GM18870 (cell line): ENCODE data around the gene MEX3D.
A peak's percentile ranks its signal among the peaks of the same experiment; 100 is the strongest.

Experiments
- ATAC-seq: cut with Tn5 transposase; IDR thresholded peaks from one replicate; pipeline ENCODE4 v1.9.1; 2021; ENCODE audit warnings: moderate library complexity; ENCODE audit not compliant: unreplicated experiment

The MEX3D gene

DNA sequence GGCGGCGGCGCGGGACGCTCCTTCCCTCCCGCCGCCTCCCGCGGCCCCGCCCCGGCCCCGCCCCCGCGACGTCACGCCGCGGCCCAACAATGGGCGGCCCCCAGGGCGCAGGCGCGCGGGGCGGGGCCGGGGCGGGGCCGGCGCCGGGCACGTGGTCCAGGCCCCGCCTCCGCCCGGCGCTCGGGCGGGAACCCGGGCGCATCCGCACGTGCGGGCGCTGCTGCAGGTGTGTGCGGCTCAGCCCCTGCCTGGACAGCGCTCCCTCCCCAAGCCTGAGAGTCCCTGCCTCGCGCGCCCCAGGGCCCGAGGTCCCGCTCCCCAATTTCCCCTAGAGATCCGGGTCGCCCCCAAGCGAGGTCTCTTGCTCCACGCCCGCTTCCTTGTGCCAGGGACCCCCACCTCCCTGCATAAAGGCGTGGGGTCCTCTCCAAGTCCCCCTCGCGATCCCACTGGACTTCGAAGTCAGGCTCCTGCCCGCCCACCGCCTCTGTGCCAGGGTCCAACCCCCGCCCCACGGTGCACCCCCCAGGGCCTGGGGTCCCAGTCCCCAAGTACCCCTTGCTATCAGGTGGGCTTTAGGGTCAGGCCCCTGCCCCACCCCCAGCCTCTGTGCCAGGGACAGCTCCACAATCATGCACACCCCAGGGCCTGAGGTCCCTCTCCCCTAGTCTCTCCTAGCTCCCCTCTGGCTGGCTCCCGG is at the start of gene MEX3D:
Gene MEX3D (minus strand): TSS at position 6 of the 700 bp plus-strand sequence. CDS start 267 bp downstream, outside the sequence.
- no peak for ATAC-seq

DNA sequence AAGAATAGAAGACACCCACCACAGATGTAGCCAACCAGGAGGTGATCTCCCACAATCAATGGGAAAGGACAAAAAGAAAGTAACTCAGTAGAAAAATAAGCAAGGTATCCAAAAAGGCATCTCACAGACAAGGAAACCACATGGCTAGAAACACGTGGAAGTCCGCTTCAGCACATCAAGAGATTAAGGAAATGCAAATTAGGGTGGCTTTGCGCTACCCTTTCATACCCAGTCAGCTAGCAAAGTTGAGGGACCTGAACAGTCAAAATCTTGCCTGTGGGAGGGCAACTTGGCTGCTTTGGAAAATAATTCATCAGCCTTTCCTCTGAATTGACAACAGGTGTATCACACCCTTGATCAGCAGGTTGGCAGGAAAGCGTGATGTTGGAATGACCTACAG is 48.8 kb upstream of the MEX3D start:
- no peak for ATAC-seq

DNA sequence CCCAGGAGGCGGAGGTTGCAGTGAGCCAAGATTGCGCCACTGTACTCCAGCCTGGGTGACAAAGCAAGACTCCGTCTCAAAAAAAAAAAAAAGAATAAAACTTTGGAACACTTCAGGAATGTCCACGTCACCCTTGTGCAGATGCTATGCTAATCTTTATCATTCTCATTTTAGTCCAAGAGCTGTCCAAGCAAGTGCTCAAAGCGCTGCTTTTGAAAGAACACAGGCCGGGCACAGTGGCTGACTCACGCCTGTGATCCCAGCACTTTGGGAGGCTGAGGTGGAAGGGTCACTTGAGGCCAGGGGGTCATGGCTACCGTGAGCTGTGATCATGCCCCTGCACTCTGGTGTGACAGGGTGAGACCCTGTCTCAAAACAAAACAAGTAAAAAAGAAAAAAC is 48.3 kb upstream of the MEX3D start:
- ATAC-seq, result no peak

DNA sequence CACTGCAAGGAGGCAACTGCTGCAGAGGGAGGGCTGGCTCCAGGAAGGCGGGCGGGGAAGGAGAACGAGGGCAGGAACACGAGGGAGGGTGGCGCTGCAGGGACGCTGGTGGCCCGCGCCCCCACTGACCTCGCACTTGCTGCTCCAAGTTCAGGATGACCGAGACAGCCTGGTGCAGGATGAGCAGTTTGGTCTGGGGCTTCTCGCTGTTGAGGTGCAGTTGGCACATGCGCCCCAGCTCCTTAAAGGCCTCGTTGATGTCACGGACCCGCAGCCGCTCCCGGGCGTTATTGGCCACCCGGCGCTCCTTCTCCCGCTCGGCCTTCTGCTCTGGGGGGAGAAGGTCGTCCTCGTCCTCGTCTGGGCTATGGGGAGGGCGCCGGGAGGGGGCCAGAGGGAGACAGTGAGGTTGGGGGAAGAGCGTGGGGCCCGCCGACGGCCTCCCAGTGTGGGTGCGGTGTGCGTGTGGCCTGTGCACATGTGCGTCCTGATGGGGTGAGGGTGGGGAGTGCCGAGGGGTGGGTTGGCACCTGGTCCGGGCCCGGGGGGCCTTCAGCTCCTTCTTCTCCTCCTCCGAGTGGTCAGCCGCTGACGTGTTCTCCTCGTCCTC is 47.1 kb upstream of the MEX3D start:
- no peak for ATAC-seq

DNA sequence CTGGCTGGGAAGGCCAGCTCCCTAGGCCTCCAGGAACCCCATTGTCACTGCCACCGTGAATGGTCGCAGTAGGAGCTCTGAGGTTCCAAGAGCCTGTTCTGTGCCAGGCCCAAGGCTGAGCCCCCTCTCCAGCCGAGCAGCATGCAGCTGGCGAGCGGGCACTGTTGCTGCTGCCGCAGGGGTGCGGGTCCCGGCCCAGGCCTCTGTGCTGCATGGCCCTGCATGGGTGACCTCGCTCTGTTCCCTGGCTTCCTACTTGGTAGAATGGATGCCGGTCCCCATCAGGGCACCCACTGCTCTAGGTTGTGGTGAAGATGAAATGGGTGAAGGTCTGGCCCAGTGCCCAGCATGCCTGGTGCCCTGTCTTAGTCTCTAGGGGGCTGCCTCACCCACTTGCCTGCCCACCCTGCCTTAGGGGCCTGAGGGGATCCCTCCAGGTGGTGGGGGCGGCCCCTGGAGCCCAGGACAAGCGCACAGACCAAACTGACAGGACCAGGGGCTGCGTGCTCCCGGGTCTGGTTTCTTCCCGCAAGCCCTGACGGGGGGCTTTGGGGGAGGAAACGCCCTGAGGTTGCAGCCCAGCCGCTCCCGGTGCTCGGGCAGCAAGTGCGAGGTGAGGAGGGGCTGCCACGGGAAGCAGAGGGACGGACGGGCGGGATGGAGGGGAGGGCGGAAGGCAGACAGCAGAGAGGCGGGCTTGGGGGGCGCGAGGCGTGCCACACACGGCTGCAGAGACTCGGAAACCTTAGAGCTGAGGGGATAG is 45.9 kb upstream of the MEX3D start:
- ATAC-seq, result no peak

DNA sequence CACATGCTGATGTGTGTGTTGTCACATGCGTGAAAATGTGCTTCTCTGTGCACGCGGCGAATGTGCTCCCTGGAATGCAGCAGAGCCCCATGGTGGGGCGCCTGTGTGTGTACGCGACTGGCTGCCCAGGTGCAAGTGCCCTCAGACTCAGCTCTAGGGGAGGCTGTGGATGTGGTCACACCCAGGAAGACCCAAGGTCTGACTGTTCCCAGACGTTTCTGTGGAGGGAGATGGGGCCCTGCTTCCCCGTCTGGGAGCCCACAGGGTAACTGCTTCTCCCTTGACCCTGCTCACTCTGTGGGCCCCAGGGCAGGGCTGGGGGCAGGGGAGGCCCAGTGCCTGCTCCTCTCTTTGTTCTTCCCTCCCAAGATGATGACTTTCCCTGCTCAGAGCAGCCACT is 45.0 kb upstream of the MEX3D start:
- no peak for ATAC-seq

DNA sequence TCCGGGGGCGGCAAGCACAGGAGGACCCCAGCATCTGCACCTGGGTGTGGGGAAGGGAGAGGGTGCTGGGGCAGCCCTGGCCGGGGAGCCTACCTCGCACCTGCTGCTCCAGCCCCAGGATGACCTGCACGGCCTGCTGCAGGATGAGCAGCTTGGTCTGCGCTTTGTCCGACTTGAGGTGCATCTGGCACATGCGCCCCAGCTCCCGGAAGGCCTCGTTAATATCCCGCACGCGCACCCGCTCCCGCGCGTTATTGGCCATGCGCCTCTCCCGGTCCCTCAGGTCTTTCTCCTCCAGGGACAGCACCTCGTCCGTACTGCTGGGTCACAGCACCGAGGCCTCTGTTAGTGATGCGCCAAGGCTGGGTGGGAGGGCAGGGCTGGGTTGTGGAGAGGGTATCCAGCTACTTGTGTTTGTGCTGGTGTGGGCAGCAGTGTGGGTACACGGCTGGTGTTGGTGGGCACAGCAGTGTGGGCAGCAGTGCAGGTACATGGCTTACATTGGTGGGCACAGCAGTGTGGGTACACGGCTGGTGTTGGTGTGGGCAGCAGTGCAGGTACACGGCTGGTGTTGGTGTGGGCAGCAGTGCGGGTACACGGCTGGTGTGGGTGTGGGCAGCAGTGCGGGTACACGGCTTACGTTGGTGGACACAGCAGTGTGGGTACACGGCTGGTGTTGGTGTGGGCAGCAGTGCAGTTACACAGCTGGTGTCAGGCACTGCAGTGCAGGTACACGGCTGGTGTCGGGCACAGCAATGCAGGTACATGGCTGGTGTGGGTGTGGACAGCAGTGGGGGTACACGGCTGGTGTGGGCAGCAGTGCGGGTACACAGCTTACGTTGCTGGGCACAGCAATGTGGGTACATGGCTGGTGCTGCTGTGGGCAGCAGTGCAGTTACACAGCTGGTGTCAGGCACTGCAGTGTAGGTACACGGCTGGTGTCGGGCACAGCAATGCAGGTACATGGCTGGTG is 44.3 kb upstream of the MEX3D start:
- ATAC-seq, result no peak

DNA sequence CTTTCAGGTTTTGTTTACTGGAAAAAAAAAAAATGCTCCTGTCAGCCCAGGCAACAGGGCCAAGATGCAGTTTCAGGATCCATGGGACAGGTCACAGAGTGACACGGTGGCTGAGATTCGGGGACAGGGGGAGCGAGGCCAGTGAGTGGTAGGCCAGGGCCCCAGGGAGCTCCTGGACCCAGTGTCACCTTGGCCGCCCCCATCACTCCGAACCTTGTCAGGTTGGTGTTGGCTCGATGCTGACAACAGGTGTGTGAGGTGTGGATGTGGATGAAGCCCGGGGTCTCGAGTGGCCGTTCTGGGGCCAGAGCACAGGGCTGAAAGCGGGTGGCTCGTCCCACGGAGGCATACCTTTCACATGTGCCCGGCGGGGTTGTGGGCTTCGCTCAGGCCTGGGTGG is 43.2 kb upstream of the MEX3D start:
- no peak for ATAC-seq

DNA sequence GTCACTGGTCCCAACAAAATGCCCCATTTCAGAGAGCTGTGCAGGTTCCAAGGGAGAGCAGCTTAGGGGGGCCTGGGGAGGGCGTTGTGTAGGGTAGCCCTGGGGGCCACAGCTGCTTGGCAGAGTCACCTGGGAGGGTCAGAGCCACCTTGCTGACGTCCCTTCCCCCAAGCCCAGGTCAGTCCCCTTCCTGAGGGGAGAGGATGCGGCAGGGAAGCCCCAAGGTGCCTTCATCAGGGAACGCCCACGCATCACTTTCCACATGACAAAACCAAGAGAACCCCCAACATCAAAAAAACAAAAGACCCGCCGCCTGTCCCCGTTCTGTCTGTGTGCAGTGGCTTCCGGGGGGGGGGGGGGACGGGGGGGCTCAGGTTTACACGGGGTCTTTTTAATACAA is 42.5 kb upstream of the MEX3D start:
- ATAC-seq, result no peak

DNA sequence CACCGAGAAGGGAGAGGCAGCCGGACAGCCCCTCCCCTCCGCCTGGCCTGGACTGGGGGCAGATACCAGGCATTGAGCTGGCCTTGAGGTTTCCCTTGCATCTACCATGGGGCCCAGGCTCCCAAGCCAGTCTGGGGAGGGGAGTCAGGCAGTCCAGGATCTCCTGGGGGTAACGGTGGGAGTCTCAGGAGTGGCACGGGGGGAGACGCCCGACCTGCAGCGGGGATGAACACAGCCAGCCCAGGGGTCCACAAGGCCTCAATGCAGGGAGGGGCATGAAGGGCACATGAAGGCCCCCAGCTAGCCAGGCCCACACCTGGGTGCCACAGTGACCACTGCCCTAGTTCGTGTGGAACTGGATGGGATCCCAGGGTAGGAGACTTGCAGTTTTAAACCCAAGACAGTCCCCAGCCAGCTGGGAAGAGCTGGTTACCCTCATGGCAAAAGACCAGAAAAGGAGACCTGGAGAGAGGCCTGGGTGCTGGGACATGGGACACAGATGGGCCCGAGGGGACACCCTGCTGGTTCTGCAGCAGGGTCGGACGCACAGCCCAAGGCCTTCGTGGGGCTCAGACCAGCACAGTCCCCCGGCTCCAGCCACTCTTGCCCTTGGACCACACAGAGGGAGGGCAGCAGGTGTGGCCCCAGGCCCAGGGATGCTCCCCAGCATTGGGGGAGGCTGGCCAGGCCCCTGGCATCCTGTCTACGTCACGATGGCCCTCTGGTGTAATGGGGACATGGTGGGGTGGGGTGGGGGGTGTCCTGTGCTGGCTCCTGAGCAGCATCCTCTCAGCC is 41.8 kb upstream of the MEX3D start:
- ATAC-seq, result no peak

DNA sequence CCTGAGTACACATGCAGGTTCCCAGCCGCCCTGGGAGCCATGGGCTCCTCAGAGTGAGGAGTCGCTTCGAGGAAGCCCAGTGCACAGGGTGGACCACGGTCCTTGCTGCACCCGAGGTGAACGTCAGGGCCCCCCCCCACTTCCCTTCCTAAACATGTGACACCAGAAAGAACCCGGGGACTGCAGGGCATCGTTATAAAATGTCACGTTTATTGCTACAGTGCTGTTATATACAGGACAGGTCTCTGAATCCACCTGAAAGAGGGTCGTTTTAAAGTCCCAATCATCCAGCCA is 40.9 kb upstream of the MEX3D start:
- no peak for ATAC-seq

DNA sequence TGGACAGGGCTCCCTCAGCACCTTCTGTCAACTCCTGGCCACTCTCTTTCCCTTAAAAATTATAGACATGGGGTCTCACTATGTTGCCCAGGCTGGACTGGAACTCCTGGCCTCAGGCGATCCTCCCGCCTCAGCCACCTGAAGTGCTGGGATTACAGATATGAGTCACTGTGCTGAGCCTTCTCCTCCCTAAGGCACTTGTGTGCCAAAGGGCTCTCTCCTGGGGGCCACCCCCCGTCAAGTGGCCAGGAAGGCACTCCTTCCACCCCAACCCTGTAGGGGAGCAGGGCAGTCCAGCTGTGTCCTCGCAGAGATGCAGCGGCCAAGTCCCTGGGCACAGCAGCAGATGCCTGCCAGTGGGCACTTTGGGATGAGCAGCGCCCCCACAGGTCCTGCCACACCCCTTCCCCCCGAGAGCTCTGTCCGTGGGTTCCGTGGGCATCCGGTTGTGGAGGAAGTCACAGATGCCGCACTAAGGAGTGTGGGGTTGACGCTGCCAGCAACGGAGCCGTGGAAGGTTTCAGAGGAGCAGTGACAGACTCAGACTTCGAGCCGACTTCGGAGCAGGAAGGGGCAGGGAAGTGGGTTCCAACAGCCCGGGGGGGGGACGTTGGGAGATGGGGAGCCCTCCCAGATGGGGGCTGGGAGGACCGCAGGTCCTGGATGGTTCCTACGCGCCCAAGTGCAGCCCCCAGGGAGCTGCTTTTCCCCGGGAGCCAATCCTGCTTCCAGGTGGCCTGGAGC is 40.4 kb upstream of the MEX3D start:
- ATAC-seq, result no peak

DNA sequence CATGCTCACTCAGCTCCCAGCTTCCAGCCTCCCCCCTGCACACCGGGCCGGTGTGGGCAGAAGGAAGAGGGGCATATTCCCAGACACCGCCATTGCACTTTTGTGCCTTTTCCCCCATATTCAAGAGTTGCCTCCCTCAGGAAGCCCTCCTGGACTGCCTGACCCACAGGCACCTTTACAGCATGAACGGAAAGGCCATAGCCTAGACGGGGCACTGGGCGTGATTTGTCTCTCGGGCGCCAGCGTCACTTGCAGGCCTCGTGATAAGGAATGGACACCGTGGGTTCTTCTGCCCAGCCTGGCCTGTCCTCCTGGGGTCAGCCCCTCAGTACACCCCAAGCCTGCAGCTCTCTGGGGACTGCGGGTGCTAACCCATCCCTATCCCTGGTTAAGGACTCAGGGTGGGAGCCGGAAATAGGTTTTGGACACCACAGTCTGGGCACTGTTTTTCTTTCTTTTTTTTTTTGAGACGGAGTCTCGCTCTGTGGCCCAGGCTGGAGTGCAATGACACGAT is 38.1 kb upstream of the MEX3D start:
- no peak for ATAC-seq

DNA sequence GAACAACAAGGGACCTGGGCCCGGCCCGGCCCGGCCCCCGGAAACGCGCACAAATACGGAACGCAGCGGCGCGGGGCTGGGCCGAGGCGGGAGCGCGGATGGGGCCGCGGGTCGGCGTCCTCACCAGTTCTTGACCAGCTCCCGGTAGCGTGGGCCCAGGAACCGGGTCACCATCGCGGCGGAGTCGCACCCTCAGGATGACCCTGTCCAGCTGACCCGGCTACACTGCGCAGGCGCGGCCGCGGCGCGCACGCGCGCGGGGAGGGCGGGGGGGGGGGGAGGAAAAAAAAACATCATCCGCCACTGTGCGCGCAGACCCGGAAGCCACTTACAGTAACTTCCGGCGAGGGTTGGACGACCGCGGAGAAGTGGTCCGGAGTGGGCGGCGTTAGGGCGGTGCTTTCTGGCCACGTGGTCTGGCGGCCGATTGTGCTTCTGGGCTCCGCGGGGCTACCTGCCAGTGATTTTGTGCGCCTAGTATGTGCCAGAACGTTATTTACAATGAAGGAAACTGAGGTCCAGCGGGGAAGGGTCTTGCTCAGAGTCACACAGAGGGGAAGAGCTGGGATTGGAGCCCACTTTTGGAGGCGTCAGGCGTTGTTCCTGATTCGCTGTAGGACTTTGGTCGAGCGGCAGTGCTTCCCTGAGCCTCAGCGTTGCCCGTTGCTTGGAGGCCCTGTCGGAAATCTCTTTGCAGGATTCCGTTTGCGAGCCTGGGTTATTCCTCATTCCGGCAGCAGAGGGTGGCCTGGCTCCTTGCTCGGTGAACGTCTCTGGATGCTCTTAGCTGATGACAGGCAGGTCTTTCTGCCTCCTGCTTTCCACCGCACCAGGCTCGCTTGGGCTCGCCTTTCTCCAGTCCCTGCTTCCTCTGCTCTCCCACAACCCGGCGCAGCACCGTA is 37.4 kb upstream of the MEX3D start, which contains the start of gene UQCR11:
Gene UQCR11 (minus strand): TSS at position 227 of the 902 bp plus-strand sequence. CDS start 53 bp downstream, at position 174.
- peak; percentile 64 for ATAC-seq

DNA sequence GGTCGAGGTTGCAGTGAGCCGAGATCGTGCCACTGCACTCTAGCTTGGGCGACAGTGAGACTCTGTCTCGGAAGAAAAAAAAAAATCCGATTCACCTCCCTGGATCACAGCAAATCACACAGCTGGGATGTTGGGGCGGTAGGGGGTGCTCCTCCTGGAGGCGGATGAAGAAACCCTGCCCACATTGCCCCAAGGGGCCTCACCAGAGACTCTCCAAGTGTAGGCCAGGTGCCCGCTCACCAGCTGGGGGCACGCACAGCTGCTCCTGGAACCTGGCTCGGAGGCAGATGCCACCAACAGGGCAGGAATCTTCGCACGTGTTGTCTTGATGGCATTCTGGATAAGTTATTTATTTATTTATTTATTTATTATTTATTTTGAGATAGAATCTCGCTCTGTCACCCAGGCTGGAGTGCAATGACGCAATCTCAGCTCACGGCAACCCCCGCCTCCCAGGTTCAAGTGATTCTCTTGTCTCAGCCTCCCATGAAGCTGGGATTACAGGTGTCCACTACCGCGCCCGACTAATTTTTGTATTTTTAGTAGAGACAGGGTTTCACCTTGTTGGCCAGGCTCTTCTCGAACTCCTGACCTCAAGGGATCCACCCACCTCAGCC is 34.1 kb upstream of the MEX3D start:
- no peak for ATAC-seq

DNA sequence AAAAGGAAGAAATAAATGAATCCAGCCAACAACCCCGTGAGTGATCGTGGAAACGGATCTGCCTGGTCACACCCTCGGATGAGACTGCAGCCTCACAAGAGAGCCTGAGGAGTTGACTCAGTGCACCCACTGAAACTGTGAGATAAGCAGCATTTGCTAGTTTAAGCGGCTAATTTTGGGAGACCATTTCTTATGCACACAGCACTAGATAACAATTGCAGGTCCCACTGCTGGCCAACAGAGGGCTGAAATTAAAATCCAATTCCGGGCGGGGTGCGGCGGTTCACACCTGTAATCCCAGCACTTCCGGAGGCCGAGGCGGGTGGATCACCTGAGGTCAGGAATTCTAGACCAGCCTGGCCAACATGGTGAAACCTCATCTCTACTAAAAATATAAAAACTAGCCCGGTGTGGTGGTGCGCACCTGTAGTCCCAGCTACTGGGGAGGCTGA is 33.5 kb upstream of the MEX3D start:
- no peak for ATAC-seq

DNA sequence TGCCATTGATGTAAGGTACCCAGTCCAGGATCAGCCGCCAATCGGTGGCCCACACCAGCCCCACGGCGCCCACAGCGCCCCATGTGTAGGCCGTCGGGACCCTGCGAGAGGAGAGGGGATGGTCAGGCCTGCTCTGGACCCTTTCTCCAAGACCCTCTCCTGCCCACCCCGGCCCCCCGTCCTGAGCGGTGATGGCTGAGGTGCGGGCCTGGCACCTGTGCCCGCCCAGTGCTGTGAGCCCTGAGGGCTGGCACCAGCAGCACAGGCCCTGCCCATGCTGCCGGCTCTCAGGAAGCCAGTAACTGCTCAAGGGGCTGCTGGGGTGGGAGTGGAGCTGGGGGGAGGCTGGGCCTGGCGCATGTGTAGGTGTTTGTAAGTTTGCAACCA is 31.3 kb upstream of the MEX3D start:
- no peak for ATAC-seq
